H9 (cell line): ENCODE measurements around the gene GYG2. TPM values are rescaled to one million over a fixed set of nuclear protein-coding genes. Genes with fewer than 3 reads are reported as not detected.

ENCODE experiments used
- DNase-seq: peaks from one replicate; pipeline ENCODE4 v3.0.0-alpha.2; 2017
- H2AFZ ChIP-seq: one replicate; pipeline ENCODE4 v1.6.1; 2013; ENCODE audit warnings: mild to moderate bottlenecking, low read length, control low read depth, moderate library complexity
- H2AK5ac ChIP-seq: 2 replicates; pipeline ENCODE4 v1.6.1; 2013; ENCODE audit warnings: low read length, control low read depth, mixed read lengths; ENCODE audit not compliant: insufficient read length
- H2BK120ac ChIP-seq: one replicate; pipeline ENCODE4 v1.6.1; 2013; ENCODE audit warnings: low read depth, mild to moderate bottlenecking, low read length, control low read depth, inconsistent platforms; ENCODE audit not compliant: poor library complexity, severe bottlenecking
- H2BK12ac ChIP-seq: 2 replicates; pipeline ENCODE4 v1.6.1; 2013; ENCODE audit warnings: low read length, control low read depth, mixed read lengths, low read depth; ENCODE audit not compliant: insufficient read length
- H2BK15ac ChIP-seq: 2 replicates; pipeline ENCODE4 v1.6.1; 2013; ENCODE audit warnings: low read depth, low read length, control low read depth
- H2BK20ac ChIP-seq: one replicate; pipeline ENCODE4 v1.6.1; 2013; ENCODE audit warnings: low read depth, mild to moderate bottlenecking, low read length, control low read depth, inconsistent platforms; ENCODE audit not compliant: poor library complexity, severe bottlenecking
- H2BK5ac ChIP-seq: 2 replicates; pipeline ENCODE4 v1.6.1; 2013; ENCODE audit warnings: low read length, control low read depth, mixed read lengths; ENCODE audit not compliant: insufficient read length
- H3K14ac ChIP-seq: 2 replicates; pipeline ENCODE4 v1.6.1; 2013; ENCODE audit warnings: low read length, control low read depth; ENCODE audit not compliant: insufficient read depth
- H3K18ac ChIP-seq: 2 replicates; pipeline ENCODE4 v1.6.1; 2013; ENCODE audit warnings: low read depth, mild to moderate bottlenecking, mixed read lengths, low read length, control low read depth; ENCODE audit not compliant: insufficient read length
- H3K23ac ChIP-seq: 2 replicates; pipeline ENCODE4 v1.6.1; 2013; ENCODE audit warnings: low read length, control low read depth, mixed read lengths, low read depth; ENCODE audit not compliant: insufficient read length
- H3K23me2 ChIP-seq: 2 replicates; pipeline ENCODE4 v1.6.1; 2013; ENCODE audit warnings: low read depth, mild to moderate bottlenecking, mixed read lengths, low read length, control low read depth; ENCODE audit not compliant: insufficient read length, poor library complexity, severe bottlenecking
- H3K27ac ChIP-seq: 2 replicates; pipeline ENCODE4 v1.5.1; 2013; ENCODE audit warnings: low read length, control low read depth, mixed read lengths, low read depth; ENCODE audit not compliant: insufficient read length
- H3K27me3 ChIP-seq: 2 replicates; pipeline ENCODE4 v1.6.1; 2013; ENCODE audit warnings: low read length, control low read depth, inconsistent platforms; ENCODE audit not compliant: insufficient read depth
- H3K4ac ChIP-seq: 2 replicates; pipeline ENCODE4 v1.6.1; 2013; ENCODE audit warnings: low read depth, mild to moderate bottlenecking, control low read depth, inconsistent platforms, low read length, moderate library complexity
- H3K4me1 ChIP-seq: 2 replicates; pipeline ENCODE4 v1.6.1; 2013; ENCODE audit warnings: low read length, control low read depth, inconsistent platforms; ENCODE audit not compliant: insufficient read depth
- H3K4me2 ChIP-seq: 2 replicates; pipeline ENCODE4 v1.6.1; 2013; ENCODE audit warnings: low read length, control low read depth, mixed read lengths; ENCODE audit not compliant: insufficient read length, insufficient read depth
- H3K56ac ChIP-seq: 2 replicates; pipeline ENCODE4 v1.6.1; 2013; ENCODE audit warnings: low read depth, mild to moderate bottlenecking, mixed read lengths, low read length, control low read depth; ENCODE audit not compliant: insufficient read length
- H3K79me1 ChIP-seq: 2 replicates; pipeline ENCODE4 v1.6.1; 2013; ENCODE audit warnings: low read depth, mild to moderate bottlenecking, moderate library complexity, low read length, control low read depth, inconsistent platforms; ENCODE audit not compliant: insufficient read depth, poor library complexity, severe bottlenecking
- H3K79me2 ChIP-seq: 2 replicates; pipeline ENCODE4 v1.6.1; 2013; ENCODE audit warnings: low read length, control low read depth, inconsistent platforms; ENCODE audit not compliant: insufficient read depth
- H3K9ac ChIP-seq: 2 replicates; pipeline ENCODE4 v1.6.1; 2013; ENCODE audit warnings: low read length, control low read depth, mixed read lengths; ENCODE audit not compliant: insufficient read length; ENCODE audit errors: extremely low read depth
- H3K9me3 ChIP-seq: one replicate; pipeline ENCODE4 v1.6.1; 2013; ENCODE audit warnings: low read depth, low read length, inconsistent platforms; ENCODE audit not compliant: control insufficient read depth
- H3T11ph ChIP-seq: one replicate; pipeline ENCODE4 v1.6.1; 2013; ENCODE audit warnings: mild to moderate bottlenecking, low read length, control low read depth, inconsistent platforms
- H4K20me1 ChIP-seq: one replicate; pipeline ENCODE4 v1.6.1; 2013; ENCODE audit not compliant: control insufficient read depth, insufficient read length, insufficient read depth
- H4K5ac ChIP-seq: 2 replicates; pipeline ENCODE4 v1.6.1; 2013; ENCODE audit warnings: low read depth, mild to moderate bottlenecking, mixed read lengths, low read length, control low read depth; ENCODE audit not compliant: insufficient read length
- H4K8ac ChIP-seq: replicated peaks from 2 replicates; pipeline ENCODE4 v1.6.1; 2013; ENCODE audit warnings: low read length, control low read depth, mixed read lengths, low read depth; ENCODE audit not compliant: insufficient read length
- H4K91ac ChIP-seq: 2 replicates; pipeline ENCODE4 v1.6.1; 2013; ENCODE audit warnings: low read depth, mild to moderate bottlenecking, moderate library complexity, mixed read lengths, low read length, control low read depth; ENCODE audit not compliant: insufficient read length
- H3K27ac Mint-ChIP-seq, 3 experiments: 2 replicates in 2 of 3; 3 replicates in 1 of 3; pipeline ENCODE4 v1.8.0; 2020 to 2021; ENCODE audit warnings: mixed read lengths in 3 of 3, mild to moderate bottlenecking in 1 of 3, moderate library complexity in 1 of 3
- H3K27me3 Mint-ChIP-seq: 2 replicates; pipeline ENCODE4 v1.8.0; 2021; ENCODE audit warnings: low read depth, mild to moderate bottlenecking, moderate library complexity, mixed read lengths
- H3K36me3 Mint-ChIP-seq, 3 experiments: 2 replicates in 2 of 3; 3 replicates in 1 of 3; pipeline ENCODE4 v1.8.0; 2020 to 2021; ENCODE audit warnings: low read depth in 3 of 3, mixed read lengths in 3 of 3; ENCODE audit not compliant: insufficient read depth in 1 of 3
- H3K4me1 Mint-ChIP-seq, 2 experiments: 2 replicates each; pipeline ENCODE4 v1.8.0; 2020; ENCODE audit warnings: mixed read lengths in 2 of 2
- H3K4me3 Mint-ChIP-seq, 2 experiments: 2 replicates in 1 of 2; 3 replicates in 1 of 2; pipeline ENCODE4 v1.8.0; 2020 to 2021; ENCODE audit warnings: mild to moderate bottlenecking in 2 of 2, mixed read lengths in 2 of 2, moderate library complexity in 1 of 2
- H3K9me3 Mint-ChIP-seq, 2 experiments: 2 replicates in 1 of 2; 3 replicates in 1 of 2; pipeline ENCODE4 v1.8.0; 2020; ENCODE audit warnings: mild to moderate bottlenecking in 2 of 2, mixed read lengths in 2 of 2, moderate library complexity in 1 of 2
- total RNA-seq: library from RNA; stranded (reverse); gene quantifications from 2 replicates; pipeline ENCODE4 v1.2.1, GENCODE V29; 2021
- TF ChIP-seq, protein P1 (sequence below): fragments of 200-600 bp; sonication (generic); conservative IDR thresholded peaks from 3 replicates; pipeline ENCODE4 v1.8.0; 2021; ENCODE audit warnings: antibody characterized with exemption, mild to moderate bottlenecking

The GYG2 gene
- total RNA-seq, 1 experiment from 2014 or later = 95.9 TPM

DNA sequence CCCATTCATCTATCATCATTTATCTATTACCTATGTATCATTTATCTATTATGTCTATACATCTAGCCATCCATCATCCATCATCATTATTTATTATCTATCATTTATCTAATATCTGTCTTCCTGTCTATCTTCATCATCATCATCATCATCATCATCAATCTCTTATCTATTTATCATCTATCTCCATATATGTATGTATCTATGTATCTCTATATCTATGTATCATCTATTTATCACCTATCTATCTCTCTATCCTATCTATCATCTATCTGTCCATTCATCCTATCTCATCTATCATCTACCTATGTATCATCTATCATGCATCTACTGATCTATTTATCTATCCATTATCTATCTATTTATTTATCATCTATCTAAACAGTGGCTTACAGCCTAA, 3.8 kb upstream of the GYG2 start:
- Histone ChIP-seq H3K4me2 (no peak overlapping the region), H2BK120ac (no peak overlapping the region), H2AFZ (no peak overlapping the region), H2BK20ac (no peak overlapping the region), H3K79me2 (no peaks in the 10 kb centered on the region), H3K9me3 (no peaks in the 10 kb centered on the region), H3K56ac (no peak overlapping the region), H3K9ac (no peak overlapping the region), H3K18ac (no peak overlapping the region), H4K91ac (no peak overlapping the region), H2BK5ac (no peak overlapping the region), H3K23ac (no peak overlapping the region), H3K4ac (no peak overlapping the region), H3K79me1 (no peaks in the 10 kb centered on the region), H2BK15ac (no peak overlapping the region), H3K23me2 (peaks cover 9% of the 10 kb centered on the region), H3K4me1 (peaks cover 5% of the 10 kb centered on the region), H2AK5ac (no peak overlapping the region), H3T11ph (no peak overlapping the region), H4K20me1 (no peaks in the 10 kb centered on the region), H3K27me3 (no peaks in the 10 kb centered on the region; the same call in 1 of the 2 replicates), H4K5ac (no peak overlapping the region), H2BK12ac (no peak overlapping the region), H4K8ac (no peak overlapping the region), H3K14ac (no peak overlapping the region), H3K27ac (no peak overlapping the region)
- Mint-ChIP-seq H3K9me3 (no peaks in the 10 kb centered on the region), H3K4me3 (no peak overlapping the region), H3K27me3 (no peaks in the 10 kb centered on the region), H3K27ac (no peak overlapping the region), H3K4me1 (peaks cover 7 to 8% of the 10 kb centered on the region in 2 experiments; a peak in 3 of 4 replicates), H3K36me3 (no peaks in the 10 kb centered on the region; a peak in 1 of 7 replicates)
- TF ChIP-seq, protein P1, sequence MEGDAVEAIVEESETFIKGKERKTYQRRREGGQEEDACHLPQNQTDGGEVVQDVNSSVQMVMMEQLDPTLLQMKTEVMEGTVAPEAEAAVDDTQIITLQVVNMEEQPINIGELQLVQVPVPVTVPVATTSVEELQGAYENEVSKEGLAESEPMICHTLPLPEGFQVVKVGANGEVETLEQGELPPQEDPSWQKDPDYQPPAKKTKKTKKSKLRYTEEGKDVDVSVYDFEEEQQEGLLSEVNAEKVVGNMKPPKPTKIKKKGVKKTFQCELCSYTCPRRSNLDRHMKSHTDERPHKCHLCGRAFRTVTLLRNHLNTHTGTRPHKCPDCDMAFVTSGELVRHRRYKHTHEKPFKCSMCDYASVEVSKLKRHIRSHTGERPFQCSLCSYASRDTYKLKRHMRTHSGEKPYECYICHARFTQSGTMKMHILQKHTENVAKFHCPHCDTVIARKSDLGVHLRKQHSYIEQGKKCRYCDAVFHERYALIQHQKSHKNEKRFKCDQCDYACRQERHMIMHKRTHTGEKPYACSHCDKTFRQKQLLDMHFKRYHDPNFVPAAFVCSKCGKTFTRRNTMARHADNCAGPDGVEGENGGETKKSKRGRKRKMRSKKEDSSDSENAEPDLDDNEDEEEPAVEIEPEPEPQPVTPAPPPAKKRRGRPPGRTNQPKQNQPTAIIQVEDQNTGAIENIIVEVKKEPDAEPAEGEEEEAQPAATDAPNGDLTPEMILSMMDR = no peak
- no peak for DNase-seq
